DMS 273 (cell line): Measurements from ENCODE around the gene SLC25A28.
A peak's percentile ranks its signal among the peaks of the same experiment; 100 is the strongest.
"Not testable (repeated sequence)": the region's sequence is repeated elsewhere in the genome, so short reads cannot be mapped to it uniquely, and the experiment has no call there.

Source experiments
- DNase-seq: peaks from one replicate; lab custom pipeline; 2025; ENCODE audit not compliant: unreplicated experiment; lab: John Stamatoyannopoulos, UW

The SLC25A28 gene

GRCh38 chr10:99628923-99629624 lies 8.8 kb upstream of the SLC25A28 start:
- no peak for DNase-seq

GRCh38 chr10:99625124-99625523 lies 4.9 kb upstream of the SLC25A28 start:
- not testable (repeated sequence) for DNase-seq

GRCh38 chr10:99623919-99624318 lies 3.7 kb upstream of the SLC25A28 start:
- DNase-seq = no peak

- peak; percentile 93 for DNase-seq
These were observed 1.4 kb upstream of the SLC25A28 start for GRCh38 chr10:99621454-99622251.

- DNase-seq = peak; percentile 95
These were observed 643 bp upstream of the SLC25A28 start for GRCh38 chr10:99620711-99621453.

DNA sequence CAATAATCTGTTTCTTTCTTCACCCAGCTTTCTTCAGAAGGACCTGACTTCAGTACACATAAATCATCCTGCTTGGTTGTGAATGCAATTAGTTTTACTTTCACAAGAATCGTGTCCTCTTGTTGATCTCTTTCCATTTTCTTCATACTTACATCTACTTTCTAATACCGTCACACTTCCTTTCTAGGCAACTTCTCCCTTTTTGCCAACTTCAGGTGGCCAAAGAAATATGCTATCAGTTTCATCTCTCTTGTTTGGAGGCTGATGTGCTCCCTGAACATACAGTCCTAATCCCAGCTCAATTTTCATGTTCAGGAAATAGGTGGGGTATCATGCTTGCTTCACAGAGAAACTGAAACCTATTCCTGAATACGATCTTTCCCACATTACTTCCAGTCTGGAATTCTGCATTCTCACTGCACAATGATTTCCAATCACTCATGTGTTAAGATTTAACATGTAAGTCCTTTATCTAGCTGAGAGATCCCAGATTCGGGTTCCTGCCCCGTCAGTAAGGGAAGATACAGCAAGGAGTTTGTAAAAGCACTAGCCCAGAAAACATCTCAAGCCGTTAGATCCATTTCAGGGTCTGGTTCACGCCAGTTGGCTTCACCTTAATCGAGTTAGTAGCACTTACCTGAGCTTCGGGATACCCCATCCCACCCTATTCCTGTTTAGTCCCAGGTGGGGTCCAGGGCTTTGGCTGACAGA lies 994 bp downstream of the SLC25A28 start:
- DNase-seq = no peak

DNA sequence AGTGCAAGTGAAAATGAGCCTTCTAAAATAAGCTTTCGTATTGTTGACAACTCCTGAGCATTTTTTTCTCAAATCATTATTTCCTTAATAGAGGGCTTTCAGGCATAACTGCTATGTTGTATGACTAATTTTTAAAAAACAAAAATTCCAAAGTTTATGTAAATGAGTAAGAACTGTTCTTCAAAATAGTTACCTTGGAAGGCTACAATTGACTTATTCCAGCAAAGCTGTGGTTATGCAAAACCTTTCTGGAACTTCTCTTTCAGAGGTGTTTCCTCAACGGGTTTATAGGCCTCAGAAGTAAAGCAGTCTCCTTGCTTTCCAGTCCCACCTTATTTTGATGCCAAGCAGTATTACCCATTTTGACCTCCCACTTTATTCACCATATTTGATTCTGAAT lies 2.5 kb downstream of the SLC25A28 start:
- DNase-seq = no peak

GRCh38 chr10:99615426-99615825 lies 4.8 kb downstream of the SLC25A28 start:
- no peak for DNase-seq

DNA sequence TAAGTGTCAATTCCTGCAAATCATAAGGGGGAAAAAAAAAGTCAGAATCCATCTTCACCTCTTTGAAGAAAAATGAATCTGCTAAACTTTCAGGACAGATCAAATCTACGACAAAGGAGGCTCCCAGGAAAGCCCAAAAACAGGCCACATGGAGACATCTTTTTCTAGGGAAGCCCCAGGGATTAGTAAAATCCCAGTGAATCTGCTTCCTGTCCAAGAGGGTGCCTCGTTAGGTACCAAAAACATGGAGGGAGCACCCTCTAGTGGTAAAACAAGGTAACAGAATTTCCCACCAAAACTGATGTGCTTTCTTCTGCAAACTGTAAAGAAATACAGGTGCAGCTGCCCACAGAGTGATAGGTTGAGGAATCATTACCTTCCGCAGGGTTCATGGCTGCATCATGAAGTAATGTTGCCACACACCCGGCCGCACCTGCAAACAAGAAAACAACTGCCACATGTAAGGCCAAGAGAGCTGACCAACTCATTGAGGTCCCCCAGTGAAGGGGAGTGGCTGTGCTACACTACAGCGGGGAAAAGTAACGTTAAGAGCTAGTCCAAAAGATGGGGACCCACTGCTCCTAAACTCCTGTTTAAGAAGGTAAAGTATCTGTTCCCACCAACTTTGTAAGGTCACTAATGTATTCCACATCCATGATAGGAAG lies 7.9 kb downstream of the SLC25A28 start:
- peak; percentile 75 for DNase-seq

- DNase-seq = no peak
These were observed 8.9 kb downstream of the SLC25A28 start for GRCh38 chr10:99611326-99611725.

DNA sequence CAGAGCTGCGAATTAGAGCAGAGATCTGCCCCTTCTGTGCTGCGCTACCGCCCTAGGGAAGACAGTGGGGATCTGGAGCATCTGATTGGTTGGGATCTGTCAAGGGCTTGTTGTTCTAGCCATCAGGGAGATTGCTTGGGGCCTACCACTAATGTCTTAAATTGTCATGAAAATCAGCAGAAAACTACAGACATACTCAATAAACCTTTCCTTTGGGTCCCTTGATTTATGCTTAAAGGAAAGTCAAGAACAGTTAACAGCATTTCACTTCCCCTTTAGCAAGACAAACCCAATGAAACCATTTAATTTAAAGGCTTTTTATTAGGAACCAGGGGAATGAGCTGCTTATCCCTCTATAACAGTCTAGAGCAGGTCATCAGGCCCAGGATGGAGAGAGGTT lies 10.0 kb downstream of the SLC25A28 start:
- DNase-seq = no peak

DNA sequence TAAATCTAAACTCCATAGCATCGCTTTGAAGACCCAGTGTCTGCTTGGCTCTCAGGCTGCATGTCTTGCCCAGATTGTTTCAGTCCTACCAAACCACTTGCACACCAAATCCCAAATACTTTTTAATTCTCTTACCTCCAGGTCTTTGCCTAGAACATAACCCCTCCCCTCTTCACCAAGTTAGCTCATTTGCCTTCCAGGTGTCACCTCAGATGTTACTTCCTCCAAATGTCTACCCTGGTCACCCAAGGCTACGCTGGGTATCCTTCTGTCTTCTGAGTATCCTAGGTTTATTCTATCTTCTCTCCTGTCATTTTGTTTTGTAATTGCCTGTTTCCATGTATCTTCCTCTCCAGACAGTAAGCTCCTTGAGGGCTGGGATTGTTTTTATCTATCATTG lies 11.1 kb downstream of the SLC25A28 start:
- DNase-seq = no peak

DNA sequence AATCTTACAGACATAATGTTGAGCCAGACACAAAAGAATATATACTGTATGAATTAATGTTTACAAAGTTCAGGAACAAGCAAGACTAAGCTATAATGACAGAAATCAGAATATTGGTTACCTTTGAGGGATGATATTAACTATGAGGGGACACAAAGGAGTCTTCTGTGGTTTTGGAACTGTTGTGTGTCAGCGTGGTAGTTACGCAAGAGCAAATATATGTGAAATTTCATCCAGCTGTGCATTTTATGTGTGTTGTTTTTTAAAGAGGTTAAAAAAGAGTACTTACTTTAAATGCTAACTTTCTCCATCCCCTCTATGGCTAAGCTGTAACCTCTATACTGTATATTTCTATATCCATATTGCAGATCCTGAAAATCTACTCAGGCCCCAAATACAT lies 14.9 kb downstream of the SLC25A28 start:
- no peak for DNase-seq

- no peak for DNase-seq
These were observed 15.4 kb downstream of the SLC25A28 start for GRCh38 chr10:99604862-99605261.

DNA sequence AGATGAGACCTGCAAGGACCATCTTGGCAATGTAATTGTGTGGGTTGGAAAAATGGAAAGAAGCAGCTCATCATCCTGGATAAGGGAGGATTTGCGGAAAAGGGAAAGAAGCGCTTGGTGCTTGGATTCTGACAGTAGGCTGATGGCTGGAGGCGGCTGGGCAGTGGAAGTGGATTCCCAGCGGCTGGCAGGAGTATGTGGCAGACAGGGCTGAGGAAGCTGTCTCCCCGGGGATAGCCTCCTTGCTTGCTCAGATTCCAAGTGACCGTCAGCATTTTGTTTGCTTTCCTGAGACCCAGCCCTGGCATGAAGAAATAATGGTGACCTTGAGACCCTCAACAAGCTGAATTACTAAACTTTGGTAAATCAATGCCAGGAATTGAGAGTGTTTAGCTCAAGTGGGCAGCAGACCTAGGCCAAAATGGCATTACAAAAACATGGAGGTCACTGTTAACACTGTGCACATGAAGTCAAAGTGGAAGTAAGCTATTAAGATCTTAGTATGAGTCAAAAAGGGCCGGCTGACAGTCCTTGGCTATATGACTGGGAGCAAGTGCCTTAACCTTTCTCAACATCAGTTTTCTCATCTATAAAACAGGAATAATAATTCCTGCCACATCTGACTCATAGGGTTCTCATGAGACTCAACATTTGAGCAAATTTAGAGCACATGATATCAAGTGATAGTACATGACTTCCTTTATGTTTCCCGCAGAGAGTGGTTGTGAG lies 21.3 kb downstream of the SLC25A28 start:
- DNase-seq = no peak

- no peak for DNase-seq
These were observed 22.2 kb downstream of the SLC25A28 start for GRCh38 chr10:99598011-99598410.

DNA sequence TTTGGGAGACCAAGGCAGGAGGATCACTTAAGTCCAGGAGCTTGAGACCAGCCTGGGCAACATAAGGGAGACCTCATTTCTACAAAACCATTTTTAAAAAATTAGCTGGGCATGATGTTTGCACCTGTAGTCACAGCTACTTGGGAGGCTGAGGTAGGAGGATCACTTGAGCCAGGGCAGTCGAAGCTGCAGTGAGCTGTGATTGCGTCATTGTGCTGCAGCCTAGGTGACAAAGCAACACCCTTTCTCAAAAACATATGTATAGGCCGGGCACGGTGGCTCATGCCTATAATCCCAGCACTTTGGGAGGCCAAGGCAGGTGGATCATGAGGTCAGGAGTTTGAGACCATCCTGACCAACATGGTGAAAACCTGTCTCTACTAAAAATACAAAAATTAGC lies 23.5 kb downstream of the SLC25A28 start:
- not testable (repeated sequence) for DNase-seq

GRCh38 chr10:99595770-99596465 lies 24.3 kb downstream of the SLC25A28 start:
- no peak for DNase-seq

GRCh38 chr10:99595236-99595635 lies 25.0 kb downstream of the SLC25A28 start:
- no peak for DNase-seq
